Lower leg skin (tissue), 4 donors: ENCODE measurements around the gene SLC7A10. TPM values are rescaled to one million over a fixed set of nuclear protein-coding genes. Genes with fewer than 3 reads are reported as not detected.

Experiments used
- DNase-seq, 2 donors: peaks; one replicate each; pipeline ENCODE4 v3.0.0-alpha.2; 2019; ENCODE audit warnings: low spot score in 2 of 2
- H3K4me3 ChIP-seq: fragments of 200-600 bp; sonication (generic); 2 replicates; pipeline ENCODE4 v1.5.1; 2017; ENCODE audit warnings: mild to moderate bottlenecking, low read depth; ENCODE audit not compliant: poor library complexity, severe bottlenecking
- POLR2A ChIP-seq, 2 donors: fragments of 450-650 bp; IDR thresholded peaks; one replicate each; pipeline ENCODE4 v1.6.1; 2016 to 2017; ENCODE audit warnings: antibody characterized with exemption in 2 of 2, mild to moderate bottlenecking in 1 of 2, moderate library complexity in 1 of 2
- WGBS, 2 donors: methylation state at CpG; one replicate each; pipeline ENCODE4 v1.1.5; 2018; 5-methylcytosine and 5-hydroxymethylcytosine counted together
- intact Hi-C: fragments of 100-400 bp; cut with DNase I; formaldehyde crosslinking; loops from one replicate; pipeline ENCODE4 v1.15.0; 2023; ENCODE audit warnings: low total_unique reads
- total RNA-seq, 4 donors: library from RNA; depleted of rRNA; stranded (reverse); fragments of >200 nt; gene quantifications; one replicate each; pipeline ENCODE4 v1.1.0, GENCODE V29; 2016
- TF ChIP-seq, protein P1 (sequence below), 3 donors: fragments of 450-650 bp; IDR thresholded peaks; one replicate each; pipeline ENCODE4 v1.5.1; 2016; ENCODE audit warnings: antibody characterized with exemption in 3 of 3, mild to moderate bottlenecking in 3 of 3, moderate library complexity in 2 of 3

Gene SLC7A10
- total RNA-seq, 4 donors from 2014 or later, result 0.62 TPM; not detected in 3

DNA sequence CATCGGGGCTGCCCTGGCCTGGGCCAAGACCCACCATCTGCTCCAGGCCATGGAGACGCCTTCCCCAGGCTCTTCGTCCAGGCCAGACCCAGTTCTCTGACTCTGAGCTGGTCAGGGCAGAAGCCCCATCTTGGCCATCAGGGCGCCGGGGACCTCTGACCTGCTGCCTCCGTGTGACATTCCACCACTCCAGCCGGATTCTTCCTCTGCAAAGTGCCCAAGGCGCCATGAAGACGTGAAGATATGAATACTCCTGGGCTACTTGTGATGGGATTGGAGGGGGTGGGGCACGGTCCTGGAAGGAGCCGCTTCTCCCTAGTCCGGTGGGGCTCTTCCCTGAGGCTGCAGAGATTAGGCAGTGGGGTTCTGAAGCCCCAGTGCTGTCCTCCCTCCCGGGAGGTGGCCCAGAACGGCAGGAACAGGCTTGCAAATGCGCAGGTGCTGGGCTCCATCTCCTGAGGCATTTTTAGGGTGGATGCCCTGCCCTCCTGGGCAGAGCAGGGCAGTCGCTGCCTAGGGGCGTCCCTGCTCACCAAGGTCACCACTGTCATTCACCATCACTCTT is 26.0 kb upstream of the SLC7A10 start:
- no peak for DNase-seq
- 61 to 66% methylated on average over 13 to 16 of the region's 17 CpGs for WGBS, 2 donors
- H3K4me3 ChIP-seq, result no peak overlapping the region
- TF ChIP-seq, protein P1, sequence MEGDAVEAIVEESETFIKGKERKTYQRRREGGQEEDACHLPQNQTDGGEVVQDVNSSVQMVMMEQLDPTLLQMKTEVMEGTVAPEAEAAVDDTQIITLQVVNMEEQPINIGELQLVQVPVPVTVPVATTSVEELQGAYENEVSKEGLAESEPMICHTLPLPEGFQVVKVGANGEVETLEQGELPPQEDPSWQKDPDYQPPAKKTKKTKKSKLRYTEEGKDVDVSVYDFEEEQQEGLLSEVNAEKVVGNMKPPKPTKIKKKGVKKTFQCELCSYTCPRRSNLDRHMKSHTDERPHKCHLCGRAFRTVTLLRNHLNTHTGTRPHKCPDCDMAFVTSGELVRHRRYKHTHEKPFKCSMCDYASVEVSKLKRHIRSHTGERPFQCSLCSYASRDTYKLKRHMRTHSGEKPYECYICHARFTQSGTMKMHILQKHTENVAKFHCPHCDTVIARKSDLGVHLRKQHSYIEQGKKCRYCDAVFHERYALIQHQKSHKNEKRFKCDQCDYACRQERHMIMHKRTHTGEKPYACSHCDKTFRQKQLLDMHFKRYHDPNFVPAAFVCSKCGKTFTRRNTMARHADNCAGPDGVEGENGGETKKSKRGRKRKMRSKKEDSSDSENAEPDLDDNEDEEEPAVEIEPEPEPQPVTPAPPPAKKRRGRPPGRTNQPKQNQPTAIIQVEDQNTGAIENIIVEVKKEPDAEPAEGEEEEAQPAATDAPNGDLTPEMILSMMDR (IDR thresholded peaks at IDR 0.05), result no peak
- no peak for TF ChIP-seq POLR2A (IDR thresholded peaks at IDR 0.05)
- intact Hi-C loops, result no loop called here

DNA sequence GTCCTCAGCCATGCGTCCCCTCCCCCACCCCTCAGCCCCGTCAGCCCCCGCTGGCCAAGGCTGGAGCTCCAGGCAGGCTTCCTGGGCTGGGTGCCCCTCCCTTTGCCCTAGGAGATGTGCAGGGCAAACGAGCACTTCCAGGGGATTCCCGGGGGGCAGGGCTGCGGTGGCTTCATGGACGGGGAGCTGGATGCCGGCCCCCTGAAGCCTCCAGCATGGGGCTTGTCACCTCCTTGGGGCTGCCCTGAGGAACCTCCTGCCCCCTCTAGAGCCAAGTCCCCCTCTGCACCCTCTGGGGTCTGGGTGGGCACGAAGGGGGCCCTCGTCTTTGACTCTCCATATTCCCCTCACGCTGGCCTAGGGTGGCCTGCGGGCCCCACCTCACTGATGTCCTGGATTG is 25.4 kb upstream of the SLC7A10 start:
- TF ChIP-seq, protein P1 (IDR thresholded peaks at IDR 0.05), result no peak
- TF ChIP-seq POLR2A (IDR thresholded peaks at IDR 0.05), result no peak
- no peak overlapping the region for H3K4me3 ChIP-seq
- WGBS, 2 donors, result 27 to 35% methylated on average over 8 to 12 of the region's 12 CpGs
- intact Hi-C loops, result no loop called here
- no peak for DNase-seq

DNA sequence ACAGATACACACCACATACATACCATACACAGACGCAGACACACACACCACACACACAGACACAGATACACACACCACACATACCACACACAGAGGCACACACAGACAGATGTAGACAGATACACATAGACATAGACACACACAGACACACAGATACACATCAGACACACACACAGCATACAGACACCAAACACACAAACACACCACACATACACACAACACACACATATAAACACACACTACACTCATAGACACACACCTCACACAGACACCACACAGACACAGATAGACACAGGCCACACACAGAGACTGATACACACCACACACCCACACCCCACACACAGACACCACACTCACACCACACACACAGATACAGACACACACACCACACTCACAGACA is 24.9 kb upstream of the SLC7A10 start:
- H3K4me3 ChIP-seq, result no peak overlapping the region
- no peak for DNase-seq
- intact Hi-C loops, result no loop called here
- WGBS, 2 donors, result 92 to 100% methylated on average over 1 of the region's 1 CpG
- TF ChIP-seq, protein P1 (IDR thresholded peaks at IDR 0.05), result peak in 1 of 3 donors; percentile 5
- no peak for TF ChIP-seq POLR2A (IDR thresholded peaks at IDR 0.05)

DNA sequence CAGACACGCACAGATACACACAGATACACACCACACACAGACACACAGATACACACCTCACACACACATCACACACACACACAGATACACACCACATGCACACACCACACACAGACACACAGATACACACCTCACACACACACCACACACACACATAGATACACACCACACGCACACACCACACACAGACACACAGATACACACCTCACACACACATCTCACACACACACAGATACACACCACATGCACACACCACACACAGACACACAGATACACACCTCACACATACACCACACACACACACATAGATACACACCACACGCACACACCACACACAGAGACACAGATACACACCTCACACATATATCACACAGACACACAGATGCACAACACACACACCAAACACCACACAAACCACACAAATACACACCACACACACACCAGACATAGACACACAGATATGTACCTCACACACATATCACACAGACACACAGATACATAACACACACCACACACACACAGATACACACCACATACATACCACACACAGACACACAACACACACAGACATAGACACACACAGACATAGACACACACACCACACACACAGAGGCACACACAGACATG is 24.2 kb upstream of the SLC7A10 start:
- DNase-seq, result no peak
- TF ChIP-seq POLR2A (IDR thresholded peaks at IDR 0.05), result no peak
- TF ChIP-seq, protein P1 (IDR thresholded peaks at IDR 0.05), result no peak
- no peak overlapping the region for H3K4me3 ChIP-seq
- 71 to 76% methylated on average over 3 of the region's 3 CpGs for WGBS, 2 donors
- intact Hi-C loops, result no loop called here

DNA sequence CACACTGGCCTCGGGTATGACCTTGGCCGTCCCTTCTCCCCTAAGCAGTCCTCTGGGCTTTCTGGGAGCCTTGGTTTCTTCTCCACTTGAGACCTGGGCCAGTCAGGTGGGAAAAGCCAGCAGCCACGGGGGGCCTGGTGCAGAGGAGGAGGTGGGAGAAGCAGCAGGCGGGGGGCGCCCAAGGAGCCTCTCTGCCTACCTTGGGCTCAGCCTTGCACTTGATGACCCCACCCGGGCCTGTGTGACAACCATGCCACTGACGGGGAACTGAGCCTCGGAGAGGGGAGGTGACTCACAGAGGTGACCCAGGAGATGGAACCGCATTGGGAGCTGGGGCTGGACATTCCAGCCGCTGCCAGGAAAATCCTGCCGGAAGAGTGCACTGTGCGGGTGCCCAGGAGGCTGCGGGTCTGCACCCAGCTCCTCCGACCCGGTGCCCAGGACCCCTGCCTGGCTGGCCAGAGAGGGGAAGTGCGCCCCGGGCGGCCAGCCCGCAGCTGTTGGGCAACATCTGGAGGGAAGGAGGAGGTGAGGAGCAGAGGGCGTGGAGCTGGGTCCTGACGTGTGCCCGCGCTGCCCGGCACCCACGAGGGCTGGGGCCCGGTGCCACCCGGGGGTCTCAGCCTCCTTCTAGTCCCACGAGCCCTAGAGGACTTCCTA is 23.4 kb upstream of the SLC7A10 start:
- H3K4me3 ChIP-seq, result no peak overlapping the region
- no peak for DNase-seq
- TF ChIP-seq, protein P1 (IDR thresholded peaks at IDR 0.05), result no peak
- TF ChIP-seq POLR2A (IDR thresholded peaks at IDR 0.05), result no peak
- intact Hi-C loops, result no loop called here
- WGBS, 2 donors, result 50 to 51% methylated on average over 14 to 25 of the region's 28 CpGs
